ENCODE data around the gene SLC20A1.
A peak's percentile ranks its signal among the peaks of the same experiment; 100 is the strongest.
"Not testable (repeated sequence)": the region's sequence is repeated elsewhere in the genome, so short reads cannot be mapped to it uniquely, and the experiment has no call there.

SLC20A1 gene

GRCh38 chr2:112646791-112647689, 1.3 kb downstream of the SLC20A1 start:
- no peak for DNase-seq

GRCh38 chr2:112648081-112648480, 2.3 kb downstream of the SLC20A1 start:
- DNase-seq: no peak

- DNase-seq: no peak
Observed at GRCh38 chr2:112656679-112657078, 10.9 kb downstream of the SLC20A1 start.

GRCh38 chr2:112658301-112658700, 12.6 kb downstream of the SLC20A1 start:
- no peak for DNase-seq

GRCh38 chr2:112658839-112659667, 13.3 kb downstream of the SLC20A1 start:
- no peak for DNase-seq

- DNase-seq: no peak
Observed at GRCh38 chr2:112660138-112660537, 14.4 kb downstream of the SLC20A1 start.

- DNase-seq: no peak
Observed at GRCh38 chr2:112661656-112662305, 16.0 kb downstream of the SLC20A1 start.

GRCh38 chr2:112662704-112663103, 17.0 kb downstream of the SLC20A1 start:
- DNase-seq: no peak

- DNase-seq: no peak
Observed at GRCh38 chr2:112664689-112665088, 18.9 kb downstream of the SLC20A1 start.

- DNase-seq: no peak
Observed at GRCh38 chr2:112665113-112665780, 19.5 kb downstream of the SLC20A1 start.

- no peak for DNase-seq
Observed at GRCh38 chr2:112666761-112667122, 21.0 kb downstream of the SLC20A1 start.

GRCh38 chr2:112667540-112667939, 21.8 kb downstream of the SLC20A1 start:
- DNase-seq: not testable (repeated sequence)

GRCh38 chr2:112669667-112670066, 23.9 kb downstream of the SLC20A1 start:
- no peak for DNase-seq

- DNase-seq: no peak
Observed at GRCh38 chr2:112670252-112671022, 24.7 kb downstream of the SLC20A1 start.

- no peak for DNase-seq
Observed at GRCh38 chr2:112671801-112672200, 26.1 kb downstream of the SLC20A1 start.

GRCh38 chr2:112673008-112673407, 27.3 kb downstream of the SLC20A1 start:
- DNase-seq: no peak

GRCh38 chr2:112674229-112674628, 28.5 kb downstream of the SLC20A1 start:
- peak; percentile 33 for DNase-seq

GRCh38 chr2:112679484-112679883, 33.7 kb downstream of the SLC20A1 start:
- no peak for DNase-seq

GRCh38 chr2:112680666-112681101, 34.9 kb downstream of the SLC20A1 start:
- DNase-seq: no peak

- DNase-seq: no peak
Observed at GRCh38 chr2:112682101-112682500, 36.4 kb downstream of the SLC20A1 start.

- DNase-seq: no peak
Observed at GRCh38 chr2:112683550-112684414, 38.0 kb downstream of the SLC20A1 start.
